GM23248 (cell line): Measurements from ENCODE around the gene HDGFL3. TPM values are rescaled to one million over a fixed set of nuclear protein-coding genes. Genes with fewer than 3 reads are reported as not detected.
"Not testable (repeated sequence)": the region's sequence is repeated elsewhere in the genome, so short reads cannot be mapped to it uniquely, and the experiment has no call there.

ENCODE experiments used
- DNase-seq: peaks from one replicate; pipeline ENCODE4 v3.0.0-alpha.2; 2015
- H2AFZ ChIP-seq: fragments of 200-600 bp; sonication (generic); 2 replicates; pipeline ENCODE4 v1.6.1; 2016; ENCODE audit warnings: antibody characterized with exemption
- H3F3A ChIP-seq: fragments of 200-600 bp; sonication (generic); 2 replicates; pipeline ENCODE4 v1.6.1; 2016; ENCODE audit warnings: mild to moderate bottlenecking, antibody characterized with exemption, mixed run types; ENCODE audit not compliant: insufficient read depth
- H3K27ac ChIP-seq: fragments of 200-600 bp; sonication (generic); 2 replicates; pipeline ENCODE4 v1.5.1; 2016; ENCODE audit warnings: mild to moderate bottlenecking
- H3K27me3 ChIP-seq: fragments of 200-600 bp; sonication (generic); replicated peaks from 2 replicates; pipeline ENCODE4 v1.6.1; 2016; ENCODE audit warnings: mild to moderate bottlenecking; ENCODE audit not compliant: insufficient read depth
- H3K36me3 ChIP-seq: fragments of 200-600 bp; sonication (generic); 2 replicates; pipeline ENCODE4 v1.6.1; 2016; ENCODE audit warnings: low read depth, mild to moderate bottlenecking
- H3K4me1 ChIP-seq: fragments of 200-600 bp; sonication (generic); 2 replicates; pipeline ENCODE4 v1.6.1; 2016; ENCODE audit warnings: mild to moderate bottlenecking; ENCODE audit not compliant: insufficient read depth
- H3K4me2 ChIP-seq: fragments of 200-600 bp; sonication (generic); one replicate; pipeline ENCODE4 v1.6.1; 2016; ENCODE audit warnings: mild to moderate bottlenecking; ENCODE audit not compliant: unreplicated experiment
- H3K4me3 ChIP-seq: fragments of 200-600 bp; sonication (generic); 2 replicates; pipeline ENCODE4 v1.5.1; 2016; ENCODE audit warnings: mild to moderate bottlenecking
- H3K79me2 ChIP-seq: fragments of 200-600 bp; sonication (generic); 2 replicates; pipeline ENCODE4 v1.6.1; 2016; ENCODE audit warnings: mild to moderate bottlenecking; ENCODE audit not compliant: insufficient read depth
- H3K9ac ChIP-seq: fragments of 200-600 bp; sonication (generic); 2 replicates; pipeline ENCODE4 v1.6.1; 2016; ENCODE audit warnings: mild to moderate bottlenecking
- H3K9me2 ChIP-seq: fragments of 200-600 bp; sonication (generic); 2 replicates; pipeline ENCODE4 v1.6.1; 2016; ENCODE audit warnings: mixed run types, mild to moderate bottlenecking, moderate library complexity; ENCODE audit not compliant: insufficient read depth
- H3K9me3 ChIP-seq: fragments of 200-600 bp; sonication (generic); one replicate; pipeline ENCODE4 v1.6.1; 2017; ENCODE audit warnings: low read depth
- H4K20me1 ChIP-seq: fragments of 200-600 bp; sonication (generic); 2 replicates; pipeline ENCODE4 v1.6.0; 2016; ENCODE audit not compliant: insufficient read depth
- EZH2 ChIP-seq: fragments of 200-600 bp; sonication (generic); IDR thresholded peaks from 2 replicates; pipeline ENCODE4 v1.6.1; 2018; ENCODE audit warnings: antibody characterized with exemption, mild to moderate bottlenecking; ENCODE audit not compliant: insufficient read depth, poor library complexity, severe bottlenecking
- EZH2phosphoT487 ChIP-seq: fragments of 200-600 bp; sonication (generic); IDR thresholded peaks from 2 replicates; pipeline ENCODE4 v1.6.1; 2018; ENCODE audit warnings: antibody characterized with exemption, moderate library complexity, mild to moderate bottlenecking, low read depth; ENCODE audit not compliant: insufficient read depth
- WGBS, 2 experiments: methylation state at CpG; one replicate each; pipeline ENCODE4 v1.1.6; 2015 to 2017; ENCODE audit warnings: low lambda C conversion rate in 2 of 2, low coverage in 1 of 2; ENCODE audit errors: missing lambda C conversion rate in 2 of 2; 5-methylcytosine and 5-hydroxymethylcytosine counted together
- in situ Hi-C: fragments of 300-500 bp; cut with MboI; formaldehyde crosslinking; loops from 2 replicates; pipeline ENCODE4 v1.15.0; 2020
- polyA plus RNA-seq: library from polyadenylated mRNA; unstranded; fragments of >200 nt; fragmentation: Nextera tagmentation; extraction: Ambion mirVana; gene quantifications from 2 replicates; pipeline ENCODE4 v1.2.1, GENCODE V29; 2016
- total RNA-seq: library from RNA; depleted of rRNA; stranded (reverse); fragments of >200 nt; shearing (Covaris generic); gene quantifications from 2 replicates; pipeline ENCODE4 v1.2.3, GENCODE V29; 2014

Gene HDGFL3
- total and polyA plus RNA-seq, 2 experiments from 2014 or later, result 16.2 to 25.0 TPM

DNA sequence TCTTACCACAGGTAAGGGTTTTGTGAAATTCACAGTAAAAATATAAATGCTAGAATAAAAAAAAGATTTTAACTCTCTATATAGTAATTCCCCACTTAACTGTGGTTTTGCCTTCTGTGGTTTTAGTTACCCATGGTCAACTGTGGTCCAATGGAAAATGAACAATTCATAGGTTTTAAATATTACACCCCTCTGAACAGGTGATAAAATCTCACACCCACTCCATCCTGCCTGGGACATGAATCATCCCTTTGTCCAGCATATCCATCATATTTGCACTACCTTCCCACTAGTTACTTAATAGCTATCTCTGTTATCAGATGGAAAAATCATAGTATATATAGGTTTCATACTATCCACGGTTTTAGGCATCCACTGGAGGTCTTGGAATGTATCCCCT, 49.2 kb downstream of the HDGFL3 start:
- 61 to 74% methylated on average over 1 of the region's 1 CpG for WGBS, 2 experiments

DNA sequence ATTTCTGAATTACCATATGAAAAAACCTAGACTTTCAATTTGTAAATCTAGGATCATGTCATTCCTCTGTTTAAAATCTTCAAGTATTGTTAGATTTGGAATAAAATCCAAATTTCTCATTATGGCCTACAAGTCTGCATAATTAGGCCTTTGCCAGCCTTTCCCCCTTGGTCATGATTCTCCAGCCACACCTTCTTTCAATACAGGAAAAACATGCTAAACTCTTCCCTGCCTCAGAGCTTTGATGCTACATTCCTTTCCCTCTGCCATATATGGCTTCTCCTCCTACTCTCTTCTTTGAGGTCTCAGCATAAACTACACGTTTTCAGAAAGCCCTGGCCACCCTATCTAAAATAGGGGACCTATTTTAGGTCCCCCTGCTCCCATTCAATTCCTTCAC, 51.7 kb downstream of the HDGFL3 start:
- Histone ChIP-seq H3K79me2 (0 out of 2 replicates have a peak, but pooled peaks cover 3% of the 10 kb centered on the region), H3K36me3 (peaks cover 12% of the 10 kb centered on the region), H3K9me3 (no peaks in the 10 kb centered on the region), H3K27ac (no peak overlapping the region), H3K9ac (no peak overlapping the region), H3K4me2 (no peak overlapping the region), H3K4me3 (no peak overlapping the region), H4K20me1 (no peaks in the 10 kb centered on the region), H2AFZ (no peak overlapping the region), H3K27me3 (no peaks in the 10 kb centered on the region), H3K4me1 (peaks cover 14% of the 10 kb centered on the region; the same call in 1 of the 2 replicates), H3F3A (no peaks in the 10 kb centered on the region), H3K9me2 (no peaks in the 10 kb centered on the region)
- in situ Hi-C loops, result no loop called here
- no peak for DNase-seq
- 35 to 70% methylated on average over 1 of the region's 1 CpG for WGBS, 2 experiments
- TF ChIP-seq EZH2, result no peak
- no peak for TF ChIP-seq EZH2phosphoT487

More for the DNA sequence above, 49.2 kb downstream of the HDGFL3 start:
- in situ Hi-C loops, result no loop called here
- H3K9ac ChIP-seq, result no peak overlapping the region
- H3K79me2 ChIP-seq, result 0 out of 2 replicates have a peak, but pooled peaks cover 3% of the 10 kb centered on the region
- H3K36me3 ChIP-seq, result peaks cover 12% of the 10 kb centered on the region; the same call in 1 of the 2 replicates
- peak; percentile 18 for DNase-seq
- H3K4me3 ChIP-seq, result no peak overlapping the region
- no peak overlapping the region for H3K27ac ChIP-seq
- H3K27me3 ChIP-seq, result no peaks in the 10 kb centered on the region
- H3K9me3 ChIP-seq, result no peaks in the 10 kb centered on the region
- no peak overlapping the region for H3K4me2 ChIP-seq
- TF ChIP-seq EZH2, result no peak
- no peak for TF ChIP-seq EZH2phosphoT487
- H4K20me1 ChIP-seq, result no peaks in the 10 kb centered on the region
- peaks cover 11% of the 10 kb centered on the region; the same call in 1 of the 2 replicates for H3K4me1 ChIP-seq
- no peak overlapping the region for H2AFZ ChIP-seq
- H3F3A ChIP-seq, result no peaks in the 10 kb centered on the region
- no peaks in the 10 kb centered on the region for H3K9me2 ChIP-seq

DNA sequence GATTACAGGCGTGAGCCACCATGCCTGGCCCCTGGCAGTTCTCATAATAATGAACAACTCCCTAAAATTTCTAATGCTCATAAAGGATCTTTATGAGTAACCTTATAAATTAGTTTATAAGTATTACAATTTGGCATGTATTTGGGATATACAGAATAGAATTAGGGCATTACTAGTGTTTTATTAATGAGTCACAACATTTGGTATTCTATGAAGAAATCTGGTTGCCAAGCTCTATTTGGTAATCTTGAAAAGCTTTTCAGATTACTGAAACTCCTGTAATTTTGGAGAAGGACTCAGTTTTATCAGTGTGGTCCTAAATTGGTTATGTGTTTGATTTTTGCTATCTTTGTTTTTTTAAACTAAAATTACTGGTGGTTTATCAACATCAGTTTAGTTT, 54.3 kb downstream of the HDGFL3 start:
- Histone ChIP-seq H3K27ac (no peak overlapping the region), H3K9me3 (no peaks in the 10 kb centered on the region), H3K9me2 (no peaks in the 10 kb centered on the region), H3K4me3 (no peak overlapping the region), H3K36me3 (peaks cover 15% of the 10 kb centered on the region), H3K79me2 (no peaks in the 10 kb centered on the region), H2AFZ (no peak overlapping the region), H3K9ac (no peak overlapping the region), H4K20me1 (no peaks in the 10 kb centered on the region), H3K27me3 (no peaks in the 10 kb centered on the region), H3F3A (no peaks in the 10 kb centered on the region), H3K4me1 (peaks cover 10% of the 10 kb centered on the region; the same call in 1 of the 2 replicates), H3K4me2 (no peak overlapping the region)
- in situ Hi-C loops, result no loop called here
- 100% methylated on average over 1 of the region's 1 CpG for WGBS, 2 experiments
- peak; percentile 55 for DNase-seq
- TF ChIP-seq EZH2 (no peak), EZH2phosphoT487 (no peak)

DNA sequence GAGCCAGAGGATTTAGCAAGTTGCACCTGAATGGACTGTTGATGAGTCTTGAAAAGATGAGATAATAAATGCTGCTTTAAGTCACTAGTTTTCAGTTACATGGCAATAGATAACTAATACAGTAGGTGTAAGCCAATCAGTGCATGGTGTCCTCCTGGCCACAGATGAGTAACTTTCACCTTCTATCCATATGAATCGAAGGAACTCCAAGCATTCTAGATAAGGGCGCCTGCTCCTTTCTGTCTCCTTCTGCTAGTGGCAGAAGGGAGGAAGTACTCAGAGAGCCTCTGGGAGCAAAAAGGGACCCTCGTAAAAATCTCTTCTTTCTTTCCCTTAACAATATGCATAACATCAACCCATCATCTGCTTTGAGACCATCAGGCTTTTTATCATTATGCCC, 62.9 kb downstream of the HDGFL3 start:
- H3K36me3 ChIP-seq, result peaks cover 10% of the 10 kb centered on the region; the same call in 1 of the 2 replicates
- in situ Hi-C loops, result no loop called here

DNA sequence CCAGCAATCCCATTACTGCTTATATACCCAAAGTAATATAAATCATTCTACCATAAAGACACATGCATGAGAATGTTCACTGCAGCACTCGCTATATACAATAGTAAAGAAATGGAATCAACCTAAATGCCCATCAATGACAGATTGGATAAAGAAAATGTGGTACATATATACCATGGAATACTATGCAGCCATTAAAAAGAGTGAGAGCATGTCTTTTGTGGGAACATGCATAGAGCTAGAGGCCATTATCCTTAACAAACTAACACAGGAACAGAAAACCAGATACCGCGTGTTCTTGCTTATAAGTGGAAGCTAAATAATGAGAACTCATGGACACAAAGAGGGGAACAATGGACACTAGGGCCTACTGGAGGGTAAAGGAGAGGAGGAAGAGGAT, 65.5 kb downstream of the HDGFL3 start:
- H2AFZ ChIP-seq, H3K4me3 ChIP-seq, H3K9me3 ChIP-seq, H3K27me3 ChIP-seq, H3K4me2 ChIP-seq, H3K9me2 ChIP-seq, DNase-seq, H3K36me3 ChIP-seq, H4K20me1 ChIP-seq, H3K9ac ChIP-seq, in situ Hi-C loops, H3F3A ChIP-seq, H3K4me1 ChIP-seq, H3K27ac ChIP-seq, H3K79me2 ChIP-seq: not testable (repeated sequence)
- 96 to 97% methylated on average over 3 of the region's 3 CpGs for WGBS, 2 experiments

More for the DNA sequence above, 62.9 kb downstream of the HDGFL3 start:
- H3K79me2 ChIP-seq, result no peaks in the 10 kb centered on the region
- no peaks in the 10 kb centered on the region for H3F3A ChIP-seq
- no peak for TF ChIP-seq EZH2phosphoT487
- TF ChIP-seq EZH2, result no peak
- no peak overlapping the region for H3K4me3 ChIP-seq
- no peak overlapping the region for H3K27ac ChIP-seq
- no peak overlapping the region for H3K9ac ChIP-seq
- no peaks in the 10 kb centered on the region for H3K9me3 ChIP-seq
- H3K27me3 ChIP-seq, result no peaks in the 10 kb centered on the region
- no peaks in the 10 kb centered on the region for H4K20me1 ChIP-seq
- no peak overlapping the region for H2AFZ ChIP-seq
- DNase-seq, result no peak
- no peak overlapping the region for H3K4me2 ChIP-seq
- WGBS, 2 experiments, result 98 to 100% methylated on average over 3 of the region's 3 CpGs
- H3K9me2 ChIP-seq, result no peaks in the 10 kb centered on the region
- no peaks in the 10 kb centered on the region for H3K4me1 ChIP-seq
